Common myeloid progenitor, CD34-positive (primary cell): ENCODE data around the gene XAGE1B.
"Not testable (repeated sequence)": the region's sequence is repeated elsewhere in the genome, so short reads cannot be mapped to it uniquely, and the experiment has no call there.

Source experiments
- CTCF ChIA-PET: fragments of 350-600 bp; sonication (Branson Sonifier 250); formaldehyde crosslinking; loops from one replicate; lab custom pipeline; 2021; ENCODE audit warnings: antibody characterized with exemption; lab: Charles Lee
- POLR2A ChIA-PET: fragments of 350-600 bp; sonication (Branson Sonifier 250); formaldehyde crosslinking; loops from one replicate; lab custom pipeline; 2021; ENCODE audit warnings: antibody characterized with exemption; lab: Charles Lee
- DNase-seq, 3 donors: peaks; one replicate each; pipeline versions ENCODE4 v3.0.0 to v3.0.0-alpha.2; 2013
- H3K27ac ChIP-seq, 2 experiments: 1 replicate in 1 of 2; 2 replicates in 1 of 2; pipeline ENCODE4 v1.7.0; 2013; ENCODE audit warnings: inconsistent platforms in 2 of 2, low read length in 2 of 2, mild to moderate bottlenecking in 2 of 2, low read depth in 1 of 2, moderate library complexity in 1 of 2; ENCODE audit not compliant: severe bottlenecking in 2 of 2, insufficient read depth in 1 of 2, poor library complexity in 1 of 2
- H3K27me3 ChIP-seq, 5 experiments: replicated peaks in 2 of 5; 1 replicate in 3 of 5; 2 replicates in 2 of 5; pipeline versions ENCODE4 v1.6.1 to v1.7.0; 2013; ENCODE audit warnings: low read length in 4 of 5, mild to moderate bottlenecking in 2 of 5, moderate library complexity in 2 of 5, inconsistent platforms in 1 of 5; ENCODE audit not compliant: insufficient read depth in 5 of 5, control insufficient read depth in 4 of 5
- H3K36me3 ChIP-seq, 4 experiments: 1 replicate in 2 of 4; 2 replicates in 2 of 4; pipeline versions ENCODE4 v1.6.1 to v1.7.0; 2013; ENCODE audit warnings: low read length in 3 of 4, control low read depth in 1 of 4, mild to moderate bottlenecking in 1 of 4; ENCODE audit not compliant: control insufficient read depth in 4 of 4, insufficient read depth in 4 of 4
- H3K4me1 ChIP-seq, 4 experiments: 1 replicate in 3 of 4; 2 replicates in 1 of 4; pipeline versions ENCODE4 v1.6.1 to v1.7.1; 2013; ENCODE audit warnings: low read length in 3 of 4, mild to moderate bottlenecking in 3 of 4, control low read depth in 1 of 4, inconsistent platforms in 1 of 4, moderate library complexity in 1 of 4; ENCODE audit not compliant: control insufficient read depth in 4 of 4, insufficient read depth in 4 of 4; ENCODE audit errors: control extremely low read depth in 1 of 4
- H3K4me3 ChIP-seq, 7 experiments: 1 replicate in 4 of 7; 2 replicates in 3 of 7; pipeline versions ENCODE4 v1.5.1 to v1.7.0; 2013; ENCODE audit warnings: mild to moderate bottlenecking in 7 of 7, low read length in 6 of 7, moderate library complexity in 6 of 7, inconsistent platforms in 2 of 7, low read depth in 2 of 7, control low read depth in 1 of 7; ENCODE audit not compliant: insufficient read depth in 4 of 7, control insufficient read depth in 1 of 7; ENCODE audit errors: extremely low read depth in 1 of 7
- H3K9me3 ChIP-seq, 5 experiments: 1 replicate in 4 of 5; 2 replicates in 1 of 5; pipeline versions ENCODE4 v1.6.1 to v1.7.1; 2013; ENCODE audit warnings: low read length in 4 of 5, mild to moderate bottlenecking in 2 of 5, inconsistent platforms in 1 of 5, low read depth in 1 of 5, moderate library complexity in 1 of 5; ENCODE audit not compliant: control insufficient read depth in 4 of 5, insufficient read depth in 2 of 5; ENCODE audit errors: control extremely low read depth in 1 of 5
- WGBS: methylation state at CpG from one replicate; pipeline ENCODE4 v1.1.5; 2013; ENCODE audit not compliant: insufficient coverage; 5-methylcytosine and 5-hydroxymethylcytosine counted together

XAGE1B gene

GRCh38 chrX:52501362-52501761 is 15.5 kb downstream of the XAGE1B start:
- no CpG with 5 or more reads among the region's 6 CpGs for WGBS
- H3K27me3 ChIP-seq, CTCF ChIA-PET, POLR2A ChIA-PET, H3K4me1 ChIP-seq, H3K27ac ChIP-seq, H3K4me3 ChIP-seq, DNase-seq, H3K9me3 ChIP-seq, H3K36me3 ChIP-seq: not testable (repeated sequence)

GRCh38 chrX:52496419-52496772 is 20.5 kb downstream of the XAGE1B start:
- CTCF ChIA-PET, H3K9me3 ChIP-seq, H3K4me3 ChIP-seq, H3K4me1 ChIP-seq, POLR2A ChIA-PET, H3K27ac ChIP-seq, H3K36me3 ChIP-seq, H3K27me3 ChIP-seq, DNase-seq: not testable (repeated sequence)
- no CpG with 5 or more reads among the region's 5 CpGs for WGBS

GRCh38 chrX:52495545-52496418 is 21.1 kb downstream of the XAGE1B start, which contains the start of gene XAGE1A:
Gene XAGE1A, plus strand, starts transcription at chrX:52495808. Its CDS starts 1,554 bp downstream, at chrX:52497362.
- CTCF ChIA-PET, H3K27me3 ChIP-seq, POLR2A ChIA-PET, H3K27ac ChIP-seq, DNase-seq, H3K36me3 ChIP-seq, H3K4me1 ChIP-seq, H3K4me3 ChIP-seq, H3K9me3 ChIP-seq: not testable (repeated sequence)
- no CpG with 5 or more reads among the region's 41 CpGs for WGBS

- POLR2A ChIA-PET, CTCF ChIA-PET: not testable (repeated sequence)
- WGBS, result 60% methylated on average over 1 of the region's 1 CpG
Observed at GRCh38 chrX:52471301-52471700, 45.6 kb downstream of the XAGE1B start.

More at GRCh38 chrX:52471301-52471700, 45.6 kb downstream of the XAGE1B start:
- not testable (repeated sequence) for H3K4me1 ChIP-seq, H3K9me3 ChIP-seq, H3K36me3 ChIP-seq, H3K27me3 ChIP-seq, H3K4me3 ChIP-seq, H3K27ac ChIP-seq, DNase-seq
